ENCODE results near the gene MAGEA9B.
"Not testable (repeated sequence)": the region's sequence is repeated elsewhere in the genome, so short reads cannot be mapped to it uniquely, and the experiment has no call there.

Gene MAGEA9B

GRCh38 chrX:149533999-149534398 is 53.3 kb downstream of the MAGEA9B start:
- not testable (repeated sequence) for DNase-seq

- DNase-seq, result not testable (repeated sequence)
These were observed 54.4 kb downstream of the MAGEA9B start for GRCh38 chrX:149532868-149533267.
